GM18519 (cell line): Measurements from ENCODE around the gene MARCHF5.
"Not testable (repeated sequence)": the region's sequence is repeated elsewhere in the genome, so short reads cannot be mapped to it uniquely, and the experiment has no call there.

ENCODE experiments used
- ATAC-seq: cut with Tn5 transposase; IDR thresholded peaks from one replicate; pipeline ENCODE4 v1.9.1; 2021; ENCODE audit warnings: mild to moderate bottlenecking, moderate library complexity; ENCODE audit not compliant: unreplicated experiment, low FRiP score

MARCHF5 gene

DNA sequence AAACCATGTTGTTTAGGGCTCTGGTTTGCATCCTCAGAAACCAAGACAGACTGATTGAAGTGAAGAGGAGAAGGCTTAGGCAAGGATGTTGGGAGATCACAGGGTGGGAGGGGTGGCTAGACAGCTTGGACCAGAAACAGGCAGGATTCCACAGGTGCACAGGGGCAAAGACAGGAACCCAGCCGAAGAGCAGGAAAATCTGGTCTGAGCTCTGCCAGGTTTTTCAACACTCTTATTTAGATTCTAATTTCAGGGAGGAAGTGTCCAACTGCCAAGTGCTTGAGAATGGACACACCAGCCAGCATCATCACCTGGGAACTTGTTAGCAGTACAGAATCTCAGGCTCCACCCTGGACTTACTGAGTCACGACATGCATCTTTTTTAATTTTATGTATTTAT is 93.8 kb downstream of the MARCHF5 start:
- ATAC-seq: no peak

DNA sequence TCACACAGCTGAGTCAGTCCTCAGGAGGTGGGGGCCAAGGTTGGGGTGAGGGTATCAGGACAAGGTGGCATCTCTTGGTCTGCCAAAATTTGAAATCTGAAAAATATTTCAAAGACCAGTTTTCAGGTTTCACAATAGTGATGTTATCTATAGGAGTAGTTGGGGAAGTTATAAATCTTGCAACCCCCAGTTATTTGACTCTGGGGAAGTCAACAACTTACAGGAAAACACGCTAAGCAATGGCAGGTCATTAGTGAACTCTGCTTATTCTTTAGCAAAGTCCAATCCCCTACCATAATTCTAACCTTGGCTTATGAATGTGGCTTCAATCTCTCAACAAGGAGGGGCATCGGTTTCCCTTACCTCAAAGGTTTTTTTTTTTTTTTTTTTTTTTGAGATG is 94.9 kb downstream of the MARCHF5 start:
- no peak for ATAC-seq

DNA sequence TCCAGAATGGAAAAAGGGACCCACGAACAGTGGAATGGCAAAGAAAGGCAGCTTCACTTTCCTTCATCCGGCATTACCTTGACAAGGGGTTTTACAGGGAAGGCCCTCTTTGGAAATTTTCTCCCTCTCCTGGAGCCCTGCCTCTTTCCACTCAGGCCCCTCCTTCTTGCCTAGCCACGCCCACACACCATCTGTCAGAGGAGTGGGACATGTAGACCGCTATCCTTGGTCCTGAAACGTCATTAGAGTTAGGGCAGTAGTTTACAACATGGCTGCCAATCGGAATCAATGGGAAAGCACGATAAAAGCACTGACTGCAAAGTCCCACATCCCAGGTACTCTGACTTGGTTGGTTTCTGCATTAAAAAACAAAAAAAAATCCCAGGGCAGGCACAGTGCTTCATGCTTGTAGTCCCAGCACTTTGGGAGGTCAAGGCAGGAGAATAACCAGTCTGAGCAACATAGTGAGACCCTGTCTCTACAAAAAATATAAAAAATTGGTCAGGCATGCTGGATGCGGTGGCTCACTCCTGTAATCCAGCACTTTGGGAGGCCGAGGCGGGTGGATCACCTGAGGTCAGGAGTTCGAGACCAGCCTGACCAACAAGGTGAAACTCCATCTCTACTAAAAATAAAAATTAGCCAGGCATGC is 96.4 kb downstream of the MARCHF5 start:
- ATAC-seq: no peak

DNA sequence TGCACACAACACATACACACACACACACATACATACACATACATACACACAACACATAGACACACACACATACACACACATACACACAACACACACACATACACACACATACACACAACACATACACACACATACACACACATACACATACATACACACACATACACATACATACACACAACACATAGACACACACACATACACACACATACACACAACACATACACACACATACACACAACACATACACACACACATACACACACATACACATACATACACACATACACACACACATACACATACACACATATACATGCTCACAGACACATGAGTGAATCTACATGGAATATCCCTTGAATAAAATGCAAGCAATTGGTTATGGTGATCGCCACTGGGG is 102.2 kb downstream of the MARCHF5 start:
- not testable (repeated sequence) for ATAC-seq

DNA sequence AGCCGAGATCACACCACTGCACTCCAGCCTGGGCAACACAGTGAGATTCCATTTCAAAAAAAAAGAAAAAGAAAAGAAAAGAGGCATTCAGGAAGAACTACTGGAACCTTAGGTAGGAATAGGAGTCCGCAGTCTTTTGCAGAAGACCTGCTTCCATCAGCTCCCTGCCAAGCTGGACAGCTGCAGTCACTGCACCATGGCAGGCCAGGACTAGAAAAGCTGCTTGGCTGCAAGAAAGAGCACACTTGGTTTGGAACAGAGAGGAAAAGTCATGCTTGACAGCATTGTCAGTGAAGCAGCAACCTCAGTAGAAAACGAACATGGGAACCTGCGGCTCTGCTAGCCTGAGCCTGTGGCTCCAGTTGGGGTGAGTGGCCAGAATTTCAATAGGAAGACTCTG is 104.3 kb downstream of the MARCHF5 start:
- no peak for ATAC-seq

DNA sequence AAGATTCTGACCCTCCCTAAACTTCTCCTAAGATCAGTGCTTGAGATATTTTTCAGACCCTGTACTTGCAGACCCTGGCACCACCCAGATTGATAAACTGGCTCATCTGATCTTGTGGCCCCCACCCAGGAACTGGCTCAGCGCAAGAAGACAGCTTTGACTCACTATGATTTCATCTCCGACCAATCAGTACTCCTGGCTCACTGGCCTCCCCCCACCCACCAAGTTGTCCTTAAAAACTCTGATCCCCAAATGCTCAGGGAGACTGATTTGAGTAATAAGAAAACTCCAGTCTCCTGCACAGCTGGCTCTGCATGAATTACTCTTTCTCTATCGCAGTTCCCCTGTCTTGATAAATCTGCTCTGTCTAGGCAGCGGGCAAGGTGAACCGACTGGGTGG is 111.3 kb downstream of the MARCHF5 start:
- not testable (repeated sequence) for ATAC-seq
